ENCODE measurements around the gene SLC7A14.

Gene SLC7A14

GRCh38 chr3:170480111-170480510 lies 105.8 kb downstream of the SLC7A14 start:
- DNase-seq, result no peak
- intact Hi-C loops (cut with DNase I), result no loop called here

- no peak for DNase-seq
- intact Hi-C loops (cut with DNase I), result no loop called here
Observed at GRCh38 chr3:170477395-170477794, 108.5 kb downstream of the SLC7A14 start.

GRCh38 chr3:170476291-170476690 lies 109.6 kb downstream of the SLC7A14 start:
- DNase-seq, result peak in 5 of 10 donors; percentile 49 to 92 (median 58)
- intact Hi-C loops (cut with DNase I), result no loop called here

- intact Hi-C loops (cut with DNase I), result no loop called here
- no peak for DNase-seq
Observed at GRCh38 chr3:170475092-170475685, 110.7 kb downstream of the SLC7A14 start.

GRCh38 chr3:170473358-170473757 lies 112.5 kb downstream of the SLC7A14 start:
- DNase-seq, result no peak
- intact Hi-C loops (cut with DNase I), result loop anchor here (5.0 kb wide), 1 partner anchor 56 kb away; the partner anchor contains the start of gene CLDN11

- no peak for DNase-seq
- intact Hi-C loops (cut with DNase I), result loop anchor here (5.0 kb wide), 1 partner anchor 54 kb away; the partner anchor contains the start of gene CLDN11
Observed at GRCh38 chr3:170471149-170471548, 114.7 kb downstream of the SLC7A14 start.

GRCh38 chr3:170470063-170471016 lies 115.5 kb downstream of the SLC7A14 start:
- intact Hi-C loops (cut with DNase I), result loop anchor here (5.0 kb wide), 1 partner anchor 53 kb away; the partner anchor contains the start of gene CLDN11
- DNase-seq, result peak in 5 of 10 donors; percentile 34 to 90 (median 53)

- no peak for DNase-seq
Observed at GRCh38 chr3:170469151-170470062, 116.5 kb downstream of the SLC7A14 start.

GRCh38 chr3:170467571-170468147 lies 118.2 kb downstream of the SLC7A14 start:
- intact Hi-C loops (cut with DNase I), result no loop called here
- DNase-seq, result no peak

More at GRCh38 chr3:170469151-170470062, 116.5 kb downstream of the SLC7A14 start:
- intact Hi-C loops (cut with DNase I), result loop anchor here (5.0 kb wide), 1 partner anchor 52 kb away; the partner anchor contains the start of gene CLDN11

GRCh38 chr3:170467007-170467406 lies 118.9 kb downstream of the SLC7A14 start:
- peak; percentile 50 to 96 (median 76) for DNase-seq
- intact Hi-C loops (cut with DNase I), result no loop called here

GRCh38 chr3:170465955-170466354 lies 119.9 kb downstream of the SLC7A14 start:
- DNase-seq, result no peak
- intact Hi-C loops (cut with DNase I), result no loop called here

- intact Hi-C loops (cut with DNase I), result no loop called here
Observed at GRCh38 chr3:170463011-170463410, 122.9 kb downstream of the SLC7A14 start.

GRCh38 chr3:170458285-170458684 lies 127.6 kb downstream of the SLC7A14 start:
- intact Hi-C loops (cut with DNase I), result no loop called here
- DNase-seq, result no peak

More at GRCh38 chr3:170463011-170463410, 122.9 kb downstream of the SLC7A14 start:
- no peak for DNase-seq

- no peak for DNase-seq
- intact Hi-C loops (cut with DNase I), result no loop called here
Observed at GRCh38 chr3:170454509-170454908, 131.4 kb downstream of the SLC7A14 start.

- intact Hi-C loops (cut with DNase I), result no loop called here
- no peak for DNase-seq
Observed at GRCh38 chr3:170450039-170450438, 135.8 kb downstream of the SLC7A14 start.

GRCh38 chr3:170448584-170448983 lies 137.3 kb downstream of the SLC7A14 start:
- DNase-seq, result no peak
- intact Hi-C loops (cut with DNase I), result no loop called here

GRCh38 chr3:170443457-170443856 lies 142.4 kb downstream of the SLC7A14 start:
- intact Hi-C loops (cut with DNase I), result no loop called here
- no peak for DNase-seq

GRCh38 chr3:170442947-170443346 lies 142.9 kb downstream of the SLC7A14 start:
- intact Hi-C loops (cut with DNase I), result no loop called here
- no peak for DNase-seq

- intact Hi-C loops (cut with DNase I), result no loop called here
- no peak for DNase-seq
Observed at GRCh38 chr3:170441412-170441811, 144.5 kb downstream of the SLC7A14 start.

GRCh38 chr3:170440344-170440743 lies 145.5 kb downstream of the SLC7A14 start:
- no peak for DNase-seq
- intact Hi-C loops (cut with DNase I), result no loop called here
